Measurements from ENCODE around the gene PKN1. TPM values are rescaled to one million over a fixed set of nuclear protein-coding genes. Genes with fewer than 3 reads are reported as not detected.

PKN1 gene
- total and polyA plus RNA-seq, 2 experiments from 2014 or later = 86.8 to 201 TPM

GRCh38 chr19:14439014-14439413 is 5.9 kb downstream of the PKN1 start:
- Histone ChIP-seq H3K4me3 (no peak overlapping the region), H3K4me1 (ENCODE audit: insufficient read depth) (peaks cover 6% of the 10 kb centered on the region; the same call in 1 of the 2 replicates), H3K27ac (ENCODE audit: low read depth) (no peak overlapping the region), H3F3A (replicated peaks; ENCODE audit: low read depth) (peaks cover 12% of the 10 kb centered on the region; the same call in 1 of the 2 replicates), H3K27me3 (ENCODE audit: insufficient read depth) (no peaks in the 10 kb centered on the region), H3K79me2 (replicated peaks; ENCODE audit: insufficient read depth) (peaks cover 52% of the 10 kb centered on the region), H2AFZ (no peak overlapping the region), H3K9me2 (ENCODE audit: insufficient read depth) (no peaks in the 10 kb centered on the region), H4K20me1 (replicated peaks; ENCODE audit: insufficient read depth) (peaks cover 10% of the 10 kb centered on the region), H3K4me2 (no peak overlapping the region), H3K36me3 (ENCODE audit: insufficient read depth) (peaks cover 2% of the 10 kb centered on the region; the same call in 1 of the 2 replicates)
- Mint-ChIP-seq H3K27me3 (ENCODE audit: insufficient read depth, low read depth, poor library complexity) (peaks cover 15% of the 10 kb centered on the region), H3K4me3 (no peak overlapping the region), H3K9me3 (no peaks in the 10 kb centered on the region), H3K27ac (no peak overlapping the region), H3K4me1 (peaks cover 13% of the 10 kb centered on the region; the same call in 2 of the 3 replicates), H3K36me3 (ENCODE audit: low read depth) (peaks cover 23% of the 10 kb centered on the region)
- no peak for DNase-seq (ENCODE audit: low spot score)
- no peak for ATAC-seq
- TF ChIP-seq JUNB (IDR thresholded peaks at IDR 0.05; ENCODE audit: unreplicated experiment) = no peak
- TF ChIP-seq NANOG (IDR thresholded peaks at IDR 0.05; ENCODE audit: borderline replicate concordance) = no peak
- TF ChIP-seq EZH2phosphoT487 (IDR thresholded peaks at IDR 0.05; ENCODE audit: unreplicated experiment) = no peak
- TF ChIP-seq POLR2AphosphoS5 (IDR thresholded peaks at IDR 0.05; ENCODE audit: low read depth) = no peak
- TF ChIP-seq CTCF (conservative IDR thresholded peaks at IDR 0.05; ENCODE audit: low read depth in 2 of 2) = no peak
- no peak for TF ChIP-seq STAT1 (IDR thresholded peaks at IDR 0.05; ENCODE audit: unreplicated experiment)
- no peak for TF ChIP-seq ETS1 (IDR thresholded peaks at IDR 0.05)
- TF ChIP-seq, protein P1, sequence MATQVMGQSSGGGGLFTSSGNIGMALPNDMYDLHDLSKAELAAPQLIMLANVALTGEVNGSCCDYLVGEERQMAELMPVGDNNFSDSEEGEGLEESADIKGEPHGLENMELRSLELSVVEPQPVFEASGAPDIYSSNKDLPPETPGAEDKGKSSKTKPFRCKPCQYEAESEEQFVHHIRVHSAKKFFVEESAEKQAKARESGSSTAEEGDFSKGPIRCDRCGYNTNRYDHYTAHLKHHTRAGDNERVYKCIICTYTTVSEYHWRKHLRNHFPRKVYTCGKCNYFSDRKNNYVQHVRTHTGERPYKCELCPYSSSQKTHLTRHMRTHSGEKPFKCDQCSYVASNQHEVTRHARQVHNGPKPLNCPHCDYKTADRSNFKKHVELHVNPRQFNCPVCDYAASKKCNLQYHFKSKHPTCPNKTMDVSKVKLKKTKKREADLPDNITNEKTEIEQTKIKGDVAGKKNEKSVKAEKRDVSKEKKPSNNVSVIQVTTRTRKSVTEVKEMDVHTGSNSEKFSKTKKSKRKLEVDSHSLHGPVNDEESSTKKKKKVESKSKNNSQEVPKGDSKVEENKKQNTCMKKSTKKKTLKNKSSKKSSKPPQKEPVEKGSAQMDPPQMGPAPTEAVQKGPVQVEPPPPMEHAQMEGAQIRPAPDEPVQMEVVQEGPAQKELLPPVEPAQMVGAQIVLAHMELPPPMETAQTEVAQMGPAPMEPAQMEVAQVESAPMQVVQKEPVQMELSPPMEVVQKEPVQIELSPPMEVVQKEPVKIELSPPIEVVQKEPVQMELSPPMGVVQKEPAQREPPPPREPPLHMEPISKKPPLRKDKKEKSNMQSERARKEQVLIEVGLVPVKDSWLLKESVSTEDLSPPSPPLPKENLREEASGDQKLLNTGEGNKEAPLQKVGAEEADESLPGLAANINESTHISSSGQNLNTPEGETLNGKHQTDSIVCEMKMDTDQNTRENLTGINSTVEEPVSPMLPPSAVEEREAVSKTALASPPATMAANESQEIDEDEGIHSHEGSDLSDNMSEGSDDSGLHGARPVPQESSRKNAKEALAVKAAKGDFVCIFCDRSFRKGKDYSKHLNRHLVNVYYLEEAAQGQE (IDR thresholded peaks at IDR 0.05; ENCODE audit: unreplicated experiment) = no peak

- peaks cover 11% of the 10 kb centered on the region for H3K36me3 ChIP-seq (ENCODE audit: insufficient read depth)
- ATAC-seq (peak; percentile 37; the same call in 2 of the 3 replicates), DNase-seq (ENCODE audit: low spot score) (peak; percentile 35)
- Mint-ChIP-seq H3K4me1 (peaks cover 5% of the 10 kb centered on the region; the same call in 2 of the 3 replicates), H3K9me3 (no peaks in the 10 kb centered on the region; the same call in 2 of the 3 replicates), H3K27ac (no peak overlapping the region; the same call in 1 of the 2 replicates), H3K27me3 (ENCODE audit: insufficient read depth, low read depth, poor library complexity) (peaks cover 14% of the 10 kb centered on the region), H3K4me3 (no peak overlapping the region), H3K36me3 (ENCODE audit: low read depth) (peaks cover 32% of the 10 kb centered on the region)
- no peak overlapping the region for H2AFZ ChIP-seq
- H3K27ac ChIP-seq (ENCODE audit: low read depth) = no peak overlapping the region
- no peaks in the 10 kb centered on the region for H3K27me3 ChIP-seq (ENCODE audit: insufficient read depth)
- H3K4me1 ChIP-seq (ENCODE audit: insufficient read depth) = no peaks in the 10 kb centered on the region
- no peak overlapping the region for H3K4me2 ChIP-seq
- H3K9me2 ChIP-seq (ENCODE audit: insufficient read depth) = no peaks in the 10 kb centered on the region
- peaks cover 10% of the 10 kb centered on the region; the same call in 1 of the 2 replicates for H3F3A ChIP-seq (replicated peaks; ENCODE audit: low read depth)
- H3K79me2 ChIP-seq (replicated peaks; ENCODE audit: insufficient read depth) = peaks cover 42% of the 10 kb centered on the region
- H3K4me3 ChIP-seq = no peak overlapping the region
- peaks cover 10% of the 10 kb centered on the region for H4K20me1 ChIP-seq (replicated peaks; ENCODE audit: insufficient read depth)
- TF ChIP-seq NANOG (IDR thresholded peaks at IDR 0.05; ENCODE audit: borderline replicate concordance) (no peak), JUNB (IDR thresholded peaks at IDR 0.05; ENCODE audit: unreplicated experiment) (no peak), ETS1 (IDR thresholded peaks at IDR 0.05) (no peak), STAT1 (IDR thresholded peaks at IDR 0.05; ENCODE audit: unreplicated experiment) (no peak), EZH2 (IDR thresholded peaks at IDR 0.05; ENCODE audit: low read depth, unreplicated experiment) (no peak), ZNF114 (CRISPR knock-in tag; IDR thresholded peaks at IDR 0.05) (no peak), CREB1 (CRISPR knock-in tag; IDR thresholded peaks at IDR 0.05; ENCODE audit: low read depth) (no peak), POLR2AphosphoS5 (IDR thresholded peaks at IDR 0.05; ENCODE audit: low read depth) (no peak), EZH2phosphoT487 (IDR thresholded peaks at IDR 0.05; ENCODE audit: unreplicated experiment) (no peak)
- TF ChIP-seq, protein P1 (IDR thresholded peaks at IDR 0.05; ENCODE audit: unreplicated experiment) = no peak
Observed at GRCh38 chr19:14440049-14440448, 6.9 kb downstream of the PKN1 start.
